Common myeloid progenitor, CD34-positive (primary cell): ENCODE data around the gene MFNG.

Experiments used
- CTCF ChIA-PET: fragments of 350-600 bp; sonication (Branson Sonifier 250); formaldehyde crosslinking; loops from one replicate; lab custom pipeline; 2021; ENCODE audit warnings: antibody characterized with exemption; lab: Charles Lee
- POLR2A ChIA-PET: fragments of 350-600 bp; sonication (Branson Sonifier 250); formaldehyde crosslinking; loops from one replicate; lab custom pipeline; 2021; ENCODE audit warnings: antibody characterized with exemption; lab: Charles Lee
- DNase-seq, 3 donors: peaks; one replicate each; pipeline versions ENCODE4 v3.0.0 to v3.0.0-alpha.2; 2013
- H3K27ac ChIP-seq, 2 experiments: 1 replicate in 1 of 2; 2 replicates in 1 of 2; pipeline ENCODE4 v1.7.0; 2013; ENCODE audit warnings: inconsistent platforms in 2 of 2, low read length in 2 of 2, mild to moderate bottlenecking in 2 of 2, low read depth in 1 of 2, moderate library complexity in 1 of 2; ENCODE audit not compliant: severe bottlenecking in 2 of 2, insufficient read depth in 1 of 2, poor library complexity in 1 of 2
- H3K27me3 ChIP-seq, 5 experiments: replicated peaks in 2 of 5; 1 replicate in 3 of 5; 2 replicates in 2 of 5; pipeline versions ENCODE4 v1.6.1 to v1.7.0; 2013; ENCODE audit warnings: low read length in 4 of 5, mild to moderate bottlenecking in 2 of 5, moderate library complexity in 2 of 5, inconsistent platforms in 1 of 5; ENCODE audit not compliant: insufficient read depth in 5 of 5, control insufficient read depth in 4 of 5
- H3K36me3 ChIP-seq, 4 experiments: 1 replicate in 2 of 4; 2 replicates in 2 of 4; pipeline versions ENCODE4 v1.6.1 to v1.7.0; 2013; ENCODE audit warnings: low read length in 3 of 4, control low read depth in 1 of 4, mild to moderate bottlenecking in 1 of 4; ENCODE audit not compliant: control insufficient read depth in 4 of 4, insufficient read depth in 4 of 4
- H3K4me1 ChIP-seq, 4 experiments: 1 replicate in 3 of 4; 2 replicates in 1 of 4; pipeline versions ENCODE4 v1.6.1 to v1.7.1; 2013; ENCODE audit warnings: low read length in 3 of 4, mild to moderate bottlenecking in 3 of 4, control low read depth in 1 of 4, inconsistent platforms in 1 of 4, moderate library complexity in 1 of 4; ENCODE audit not compliant: control insufficient read depth in 4 of 4, insufficient read depth in 4 of 4; ENCODE audit errors: control extremely low read depth in 1 of 4
- H3K4me3 ChIP-seq, 7 experiments: 1 replicate in 4 of 7; 2 replicates in 3 of 7; pipeline versions ENCODE4 v1.5.1 to v1.7.0; 2013; ENCODE audit warnings: mild to moderate bottlenecking in 7 of 7, low read length in 6 of 7, moderate library complexity in 6 of 7, inconsistent platforms in 2 of 7, low read depth in 2 of 7, control low read depth in 1 of 7; ENCODE audit not compliant: insufficient read depth in 4 of 7, control insufficient read depth in 1 of 7; ENCODE audit errors: extremely low read depth in 1 of 7
- H3K9me3 ChIP-seq, 5 experiments: 1 replicate in 4 of 5; 2 replicates in 1 of 5; pipeline versions ENCODE4 v1.6.1 to v1.7.1; 2013; ENCODE audit warnings: low read length in 4 of 5, mild to moderate bottlenecking in 2 of 5, inconsistent platforms in 1 of 5, low read depth in 1 of 5, moderate library complexity in 1 of 5; ENCODE audit not compliant: control insufficient read depth in 4 of 5, insufficient read depth in 2 of 5; ENCODE audit errors: control extremely low read depth in 1 of 5
- WGBS: methylation state at CpG from one replicate; pipeline ENCODE4 v1.1.5; 2013; ENCODE audit not compliant: insufficient coverage; 5-methylcytosine and 5-hydroxymethylcytosine counted together

MFNG gene

DNA sequence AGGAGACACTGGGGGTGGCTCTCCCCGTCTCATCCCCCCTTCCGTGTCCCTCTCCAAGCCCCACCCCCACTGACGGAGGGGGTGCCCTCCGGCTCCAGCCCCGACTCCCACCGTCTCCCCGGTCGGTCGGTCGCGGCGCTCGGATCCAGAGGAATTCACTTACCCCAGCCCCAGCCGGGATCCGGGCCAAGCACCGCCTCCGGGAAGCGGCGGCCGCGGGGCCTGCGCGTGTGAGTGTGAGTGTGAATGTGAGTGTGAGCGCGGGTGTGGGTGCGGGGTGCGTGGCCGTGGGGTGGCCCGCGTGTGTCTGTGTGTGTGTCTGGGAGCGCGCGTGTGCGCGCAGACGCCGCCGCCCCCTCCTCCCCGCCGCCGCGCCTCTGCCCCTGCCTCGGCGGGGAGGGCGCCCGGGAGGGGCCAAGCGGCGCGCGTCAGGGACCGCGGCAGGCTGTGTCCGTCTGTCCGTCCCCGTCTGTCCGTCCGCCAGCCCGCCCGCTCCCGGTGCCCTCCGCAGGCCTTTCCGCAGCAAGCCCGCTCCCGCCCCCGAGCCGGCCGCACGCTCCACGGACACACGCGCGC, 59.0 kb downstream of the MFNG start, which contains the start of gene ELFN2:
Gene ELFN2, minus strand, starts transcription at position 345 of the 576 bp plus-strand sequence. CDS start 51,945 bp downstream, outside the sequence.
- peaks cover 0 to 24% (median 14%) of the 10 kb centered on the region in 4 experiments for H3K4me1 ChIP-seq
- H3K9me3 ChIP-seq: no peaks in the 10 kb centered on the region
- CTCF ChIA-PET: interaction anchor here (0.9 to 5.1 kb wide), 7 partner anchors 13 to 163 kb away, joined by 3 to 82 read pairs (median 4); no protein-coding TSS in a partner anchor
- H3K4me3 ChIP-seq: peak within 1 kb of the TSS in 6 of 7 experiments; percentile 19 to 64 (median 46)
- POLR2A ChIA-PET: no interaction called here
- peaks cover 3 to 53% (median 20%) of the 10 kb centered on the region in 5 experiments for H3K27me3 ChIP-seq
- peak in 1 of 3 donors; percentile 28 for DNase-seq
- H3K36me3 ChIP-seq: no peaks in the 10 kb centered on the region
- H3K27ac ChIP-seq: no peak within 1 kb of the TSS
- 0% methylated on average over 29 of the region's 72 CpGs for WGBS

DNA sequence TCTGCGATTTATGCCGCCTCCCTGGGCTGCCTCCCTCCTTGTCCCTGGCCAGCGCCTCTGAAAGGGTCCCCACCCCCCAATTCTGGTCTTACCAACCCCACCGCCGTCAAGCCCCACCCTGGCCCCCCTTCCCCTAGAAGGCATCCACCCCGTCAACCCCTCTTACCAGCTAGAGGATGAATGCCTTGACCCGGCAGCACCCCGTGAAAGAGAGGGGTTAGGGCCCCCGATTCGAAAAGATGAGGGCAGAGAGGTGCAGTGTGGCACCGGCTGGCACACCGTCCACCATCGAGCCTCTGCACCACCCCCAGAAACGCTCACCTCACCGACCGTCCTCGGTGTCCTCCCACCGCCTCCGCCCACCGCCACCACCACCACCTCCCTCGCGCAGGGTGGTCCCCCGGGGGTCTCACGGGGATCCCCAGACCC, 59.5 kb downstream of the MFNG start:
- CTCF ChIA-PET: interaction anchor here (0.8 to 1.9 kb wide), 3 partner anchors 8 to 140 kb away, joined by 3 to 5 read pairs (median 4); no protein-coding TSS in a partner anchor
- Histone ChIP-seq H3K27me3 (peaks cover 3 to 57% (median 20%) of the 10 kb centered on the region in 5 experiments), H3K9me3 (no peaks in the 10 kb centered on the region), H3K27ac (no peak overlapping the region), H3K36me3 (no peaks in the 10 kb centered on the region), H3K4me1 (peaks cover 0 to 24% (median 14%) of the 10 kb centered on the region in 4 experiments), H3K4me3 (peak overlapping the region in 3 of 7 experiments; percentile 55 to 64 (median 61))
- no peak for DNase-seq
- POLR2A ChIA-PET: no interaction called here
- WGBS: 0% methylated on average over 13 of the region's 24 CpGs

DNA sequence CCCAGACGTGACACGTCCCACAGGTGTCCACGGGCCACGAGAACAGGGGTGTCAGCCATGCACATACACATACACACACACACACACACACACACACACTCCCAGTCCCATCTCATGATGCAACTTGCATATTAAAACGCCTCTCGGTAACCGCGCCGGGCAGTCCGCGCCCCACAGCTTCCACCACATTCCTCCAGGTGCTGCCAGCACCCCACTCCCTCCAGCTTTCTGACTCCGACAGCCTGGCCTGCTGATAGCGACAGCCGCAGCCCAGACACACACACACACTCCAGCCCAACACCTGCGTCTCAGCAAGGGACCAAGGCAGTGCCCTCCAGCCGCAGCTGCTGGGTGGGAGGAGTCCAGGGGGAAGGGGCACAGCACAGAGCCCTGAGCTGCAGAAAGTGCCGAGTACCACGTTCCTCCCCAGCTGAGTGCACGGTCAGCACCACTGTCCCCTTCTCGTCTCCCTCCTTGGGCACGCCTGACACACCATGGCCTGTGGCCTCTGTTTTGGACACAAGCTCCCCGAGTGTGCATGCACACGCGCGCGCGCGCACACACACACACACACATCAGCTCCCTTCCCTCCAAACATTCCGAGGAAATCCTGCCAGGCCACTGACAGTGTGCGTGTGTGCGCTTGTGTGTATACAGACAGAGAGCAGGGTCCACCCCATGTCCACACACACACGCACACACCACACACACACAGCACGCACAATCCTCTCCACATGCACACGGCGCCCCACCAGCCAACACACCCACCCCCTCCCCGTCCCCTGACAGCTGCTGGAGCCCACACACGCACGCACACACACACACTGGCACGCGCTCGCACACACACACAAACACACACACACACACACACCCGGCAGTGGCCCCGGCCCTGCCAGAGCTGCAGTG, 60.1 kb downstream of the MFNG start:
- 47% methylated on average over 27 of the region's 43 CpGs for WGBS
- CTCF ChIA-PET: interaction anchor here (0.8 to 1.9 kb wide), 4 partner anchors 9 to 141 kb away, joined by 3 to 5 read pairs (median 4); no protein-coding TSS in a partner anchor
- Histone ChIP-seq H3K27me3 (peaks cover 3 to 64% (median 22%) of the 10 kb centered on the region in 5 experiments), H3K4me3 (no peak overlapping the region), H3K4me1 (peaks cover 0 to 24% (median 18%) of the 10 kb centered on the region in 4 experiments), H3K9me3 (no peaks in the 10 kb centered on the region), H3K27ac (no peak overlapping the region), H3K36me3 (no peaks in the 10 kb centered on the region)
- POLR2A ChIA-PET: interaction anchor here (0.6 kb wide), 1 partner anchor 167 kb away, joined by 3 read pairs; no protein-coding TSS in a partner anchor
- DNase-seq: peak in 2 of 3 donors; percentile 78 to 85

DNA sequence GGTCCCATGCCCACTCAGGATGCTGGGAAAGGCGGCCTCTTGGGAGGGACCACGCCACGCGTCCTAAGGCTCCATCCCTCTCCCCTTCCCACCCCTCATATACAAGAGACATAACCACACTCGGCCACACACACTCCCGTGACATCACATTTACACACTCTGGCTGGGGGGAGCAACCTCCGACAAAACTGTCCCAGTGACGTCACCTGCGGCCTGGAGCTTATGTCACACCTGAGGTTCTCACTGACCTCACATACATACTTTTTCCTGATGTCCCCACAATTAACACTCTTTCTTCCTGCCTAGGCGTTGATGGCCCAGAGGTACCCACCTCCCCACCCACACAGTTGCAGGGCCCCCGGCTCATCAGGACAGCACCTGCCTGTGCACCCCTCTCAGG, 60.8 kb downstream of the MFNG start:
- no peak overlapping the region for H3K27ac ChIP-seq
- H3K4me3 ChIP-seq: no peak overlapping the region
- WGBS: 92% methylated on average over 6 of the region's 11 CpGs
- H3K36me3 ChIP-seq: no peaks in the 10 kb centered on the region
- H3K4me1 ChIP-seq: peaks cover 0 to 29% (median 24%) of the 10 kb centered on the region in 4 experiments
- ChIA-PET POLR2A (interaction anchor here (0.6 kb wide), 1 partner anchor 167 kb away, joined by 3 read pairs; no protein-coding TSS in a partner anchor), CTCF (interaction anchor here (1.1 to 1.9 kb wide), 2 partner anchors 103 to 141 kb away, joined by 4 read pairs; no protein-coding TSS in a partner anchor)
- DNase-seq: no peak
- H3K9me3 ChIP-seq: no peaks in the 10 kb centered on the region
- H3K27me3 ChIP-seq: peaks cover 3 to 71% (median 26%) of the 10 kb centered on the region in 5 experiments

DNA sequence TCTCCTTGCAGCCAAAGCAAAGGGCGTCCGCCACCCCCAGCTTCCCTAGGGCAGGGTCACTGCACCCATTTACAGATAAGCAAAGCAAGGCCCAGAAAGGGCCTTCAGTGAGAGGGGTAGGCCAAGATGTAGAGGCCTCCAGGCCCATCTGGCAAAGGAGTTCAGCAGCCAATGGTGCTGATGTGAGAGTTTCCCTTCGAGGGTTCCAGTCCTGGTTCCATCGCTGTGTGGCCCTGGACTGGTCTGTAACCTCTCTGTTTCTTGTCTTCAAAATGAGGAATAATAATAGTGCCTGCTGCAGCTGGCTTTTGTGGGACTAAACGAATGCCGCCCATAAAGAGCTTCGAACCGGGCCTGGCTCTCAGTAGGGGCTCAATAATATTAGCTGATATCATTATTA, 62.9 kb downstream of the MFNG start:
- Histone ChIP-seq H3K9me3 (no peaks in the 10 kb centered on the region), H3K27ac (no peak overlapping the region), H3K4me1 (peaks cover 0 to 40% (median 36%) of the 10 kb centered on the region in 4 experiments), H3K36me3 (no peaks in the 10 kb centered on the region), H3K4me3 (no peak overlapping the region), H3K27me3 (peaks cover 0 to 81% (median 27%) of the 10 kb centered on the region in 5 experiments)
- ChIA-PET CTCF (interaction anchor here (0.8 kb wide), 1 partner anchor 198 kb away, joined by 3 read pairs; no protein-coding TSS in a partner anchor), POLR2A (interaction anchor here (0.6 to 0.7 kb wide), 2 partner anchors 9 to 28 kb away, joined by 3 read pairs; no protein-coding TSS in a partner anchor)
- WGBS: 100% methylated on average over 2 of the region's 8 CpGs
- DNase-seq: no peak

DNA sequence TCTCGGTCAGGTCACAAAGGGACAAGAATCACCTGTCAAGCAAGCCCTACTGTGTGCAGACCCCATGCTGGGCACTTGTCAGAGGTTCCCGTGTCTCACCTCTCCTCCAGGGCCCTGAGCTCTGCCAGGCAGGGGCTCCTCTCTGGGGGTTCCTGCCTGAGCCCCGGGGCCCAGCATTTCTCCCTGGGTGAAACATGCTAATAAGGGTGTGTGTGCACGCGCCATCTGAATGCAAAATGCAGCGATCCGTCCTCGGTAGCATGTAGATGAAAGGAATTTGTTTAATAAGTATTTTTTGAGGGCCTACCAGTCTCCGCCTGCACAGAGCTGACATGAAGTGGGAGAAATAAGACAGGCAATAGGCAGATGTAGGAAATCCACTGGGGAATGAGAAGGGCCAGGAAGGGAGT, 64.7 kb downstream of the MFNG start:
- H3K4me1 ChIP-seq: peaks cover 0 to 38% (median 33%) of the 10 kb centered on the region in 4 experiments
- no peaks in the 10 kb centered on the region for H3K9me3 ChIP-seq
- CTCF ChIA-PET: interaction anchor here (1.8 kb wide), 1 partner anchor 9 kb away, joined by 6 read pairs; no protein-coding TSS in a partner anchor
- POLR2A ChIA-PET: no interaction called here
- no peaks in the 10 kb centered on the region for H3K36me3 ChIP-seq
- no peak overlapping the region for H3K27ac ChIP-seq
- DNase-seq: no peak
- H3K4me3 ChIP-seq: no peak overlapping the region
- 88% methylated on average over 9 of the region's 9 CpGs for WGBS
- peaks cover 0 to 64% (median 27%) of the 10 kb centered on the region in 5 experiments for H3K27me3 ChIP-seq
